Medulla oblongata (tissue), 1 donor: ENCODE data around the gene PALB2.

ENCODE experiments used
- DNase-seq: peaks from one replicate; pipeline ENCODE4 v3.0.0-alpha.2; 2015; ENCODE audit errors: extremely low spot score

Gene PALB2

DNA sequence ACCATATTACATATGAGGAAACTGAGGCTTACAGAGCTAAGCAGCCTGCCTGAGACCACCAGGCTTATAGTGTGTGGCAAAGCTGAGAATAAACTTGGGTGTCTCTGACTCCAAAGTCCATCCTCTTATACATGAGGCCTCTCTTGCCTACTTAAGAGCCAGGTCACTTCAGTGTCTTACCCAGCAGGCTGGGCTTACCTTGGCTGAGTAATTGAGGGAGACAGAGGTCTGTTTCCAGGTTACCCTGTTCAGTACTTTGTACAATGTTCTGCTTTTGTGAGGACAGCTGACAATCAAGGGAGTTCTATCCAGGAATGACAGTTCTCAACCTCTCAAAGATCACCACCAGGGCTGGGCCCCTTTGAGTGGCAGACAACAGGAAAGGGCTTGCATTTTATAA, 59.3 kb downstream of the PALB2 start:
- no peak for DNase-seq

DNA sequence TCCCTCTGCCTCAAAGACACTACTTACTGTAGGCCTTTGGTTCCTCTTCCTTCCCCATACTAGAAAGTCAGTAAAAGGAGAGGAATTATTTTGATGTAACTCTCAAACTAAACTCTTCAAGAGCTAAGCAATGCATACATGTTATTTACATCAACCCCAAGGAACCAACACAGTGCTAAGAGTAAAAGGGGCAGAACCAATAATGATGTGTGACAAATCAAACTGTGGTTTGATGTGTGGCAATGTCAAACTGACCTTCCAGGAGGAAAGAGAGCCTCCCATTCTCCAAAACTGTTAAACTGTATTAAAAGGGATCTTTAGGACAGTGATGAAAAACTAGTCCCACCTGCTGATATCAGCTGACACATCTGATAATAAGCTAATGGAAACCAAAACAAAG, 60.7 kb downstream of the PALB2 start:
- no peak for DNase-seq

DNA sequence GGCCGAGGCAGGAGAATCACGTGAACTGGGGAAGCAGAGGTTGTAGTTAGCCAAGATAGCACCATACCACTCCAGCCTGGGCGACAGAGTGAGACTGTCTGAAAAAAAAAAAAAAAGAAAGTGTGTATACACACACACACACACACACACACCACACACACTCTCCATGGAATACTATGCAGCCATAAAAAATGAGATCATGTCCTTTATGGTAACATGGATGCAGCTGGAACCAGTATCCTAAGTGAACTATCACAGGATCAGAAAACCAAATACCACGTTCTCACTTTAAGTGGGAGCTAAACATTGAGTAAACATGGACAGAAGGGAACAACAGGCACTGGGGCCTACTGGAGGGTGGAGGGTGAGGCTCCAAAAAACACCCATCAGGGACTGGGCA, 61.7 kb downstream of the PALB2 start:
- no peak for DNase-seq

DNA sequence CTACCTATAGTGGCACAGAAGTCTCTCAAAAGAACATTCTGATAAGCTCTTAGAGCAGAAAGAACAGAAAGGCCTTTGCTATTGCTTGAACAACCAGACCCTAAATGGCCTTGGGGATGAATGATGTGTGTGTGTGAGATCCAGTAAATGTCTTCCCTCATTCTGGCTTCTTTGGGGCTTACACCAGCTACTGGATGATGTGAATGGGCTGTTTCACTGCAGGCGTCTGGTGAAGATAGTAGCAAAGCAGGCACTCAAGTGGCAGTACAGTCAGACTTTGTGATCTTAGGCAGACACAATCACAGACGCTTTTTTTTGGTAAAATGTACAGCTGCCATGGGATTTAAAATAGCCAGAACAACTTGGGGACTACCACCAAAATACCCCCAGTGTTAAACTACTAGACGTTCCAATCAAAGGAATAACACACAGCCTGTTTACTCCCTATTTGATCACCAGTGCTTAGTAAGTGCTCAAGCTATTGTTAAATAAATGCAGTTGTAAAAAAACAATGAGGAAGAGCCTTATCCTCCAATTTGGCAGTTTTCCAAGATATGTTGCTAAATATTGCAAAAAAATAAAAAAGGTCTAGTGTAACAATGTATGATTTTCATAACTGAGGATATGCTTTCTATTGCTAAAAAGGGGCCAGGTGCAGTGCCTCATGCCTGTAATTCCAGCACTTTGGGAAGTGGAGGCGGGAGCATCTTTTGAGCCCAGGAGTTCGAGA, 62.8 kb downstream of the PALB2 start:
- peak; percentile 68 for DNase-seq

DNA sequence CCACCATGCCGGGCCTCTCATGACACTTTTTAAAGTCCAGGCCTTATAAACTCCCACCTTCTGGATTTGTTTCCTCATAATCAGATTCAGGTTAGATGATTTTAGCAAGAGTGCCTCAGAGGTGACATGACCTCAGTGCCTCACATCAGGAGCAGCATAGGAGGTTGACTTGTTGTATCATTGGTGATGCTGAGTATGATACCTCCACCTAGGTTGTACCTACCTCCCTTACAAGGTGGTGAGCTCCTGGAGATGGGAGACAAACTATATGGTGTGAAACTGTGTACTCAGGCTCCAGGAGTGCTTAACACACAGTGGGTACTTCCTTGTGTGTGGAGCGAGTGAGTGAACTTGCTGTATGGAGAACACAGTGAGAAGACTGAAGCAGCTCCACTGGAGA, 63.6 kb downstream of the PALB2 start:
- no peak for DNase-seq

DNA sequence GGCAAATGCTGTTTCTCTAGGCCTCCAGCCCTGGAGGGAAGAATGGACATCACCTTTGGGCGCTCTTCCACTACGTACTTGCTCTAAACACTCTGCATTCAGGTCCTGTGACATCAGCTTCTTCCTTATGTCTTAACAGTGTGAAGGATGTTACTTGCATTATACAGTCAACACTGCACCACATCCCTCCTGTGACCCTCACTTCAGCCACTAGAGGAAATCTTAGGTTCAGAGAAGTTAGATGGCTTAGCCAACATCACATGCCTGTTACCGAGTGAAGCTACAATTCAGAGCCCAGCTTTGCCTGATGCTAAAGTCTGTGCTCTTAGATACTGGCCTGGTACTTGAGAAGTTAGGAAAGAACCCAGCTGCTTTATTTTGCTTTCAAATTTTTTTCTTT, 65.3 kb downstream of the PALB2 start:
- no peak for DNase-seq

DNA sequence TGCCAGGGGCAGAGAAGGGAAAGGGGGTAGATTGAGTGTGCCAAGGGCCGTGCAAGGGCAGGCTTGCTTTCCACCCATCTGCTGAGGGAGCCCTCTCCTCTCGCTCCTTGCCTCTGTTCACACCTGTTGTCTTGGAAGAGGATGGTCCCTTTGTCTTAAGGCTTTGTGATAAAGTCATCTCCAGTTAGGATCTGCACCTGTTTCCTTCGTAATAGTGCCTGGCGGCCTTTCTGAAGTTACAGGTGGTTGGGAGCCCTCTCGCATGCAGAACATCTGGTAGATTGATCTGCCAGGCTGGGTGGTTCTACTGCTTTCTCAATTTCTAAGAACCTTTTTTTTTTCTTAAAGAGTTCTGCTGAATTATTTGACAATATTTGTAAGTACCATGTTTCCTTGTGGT, 67.3 kb downstream of the PALB2 start:
- DNase-seq, result no peak

DNA sequence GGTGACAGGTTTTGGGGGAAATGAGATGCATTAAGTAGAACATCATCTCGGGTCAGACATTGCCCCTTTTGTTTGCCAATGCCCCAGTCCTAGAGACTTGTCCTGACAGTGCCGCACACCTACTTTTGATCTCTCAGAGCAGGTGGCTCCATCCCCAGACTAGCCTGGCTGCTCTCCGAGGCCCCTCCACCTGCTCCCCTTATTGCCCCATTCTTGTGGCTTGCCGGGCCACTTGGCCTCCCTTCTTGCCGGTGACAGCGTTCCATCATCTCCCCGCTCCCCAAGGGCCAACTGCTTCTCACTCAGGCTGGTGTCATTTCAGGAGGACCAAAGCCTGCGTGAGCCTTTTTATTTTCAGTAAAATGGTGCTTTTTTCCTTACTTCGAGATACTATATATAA, 68.7 kb downstream of the PALB2 start:
- DNase-seq, result no peak

DNA sequence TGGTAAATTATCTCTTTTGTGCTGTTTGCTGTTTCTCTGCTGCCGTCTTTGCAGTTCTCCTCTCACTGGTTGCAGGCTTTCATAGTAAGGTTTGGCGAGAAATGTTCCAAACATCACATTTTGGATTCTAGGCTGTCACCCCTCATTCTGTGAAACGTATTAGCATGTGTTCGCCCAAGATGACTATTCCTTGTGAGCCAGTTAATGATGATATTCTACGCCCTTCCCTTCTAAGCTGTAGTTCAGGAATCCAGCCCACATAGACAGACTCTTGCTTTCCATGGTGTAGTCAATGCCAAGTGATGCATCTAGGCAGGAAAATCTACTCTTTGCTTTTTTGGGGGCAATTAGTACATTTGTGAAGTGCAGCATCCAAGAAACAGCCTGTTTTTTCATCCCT, 69.2 kb downstream of the PALB2 start:
- no peak for DNase-seq

DNA sequence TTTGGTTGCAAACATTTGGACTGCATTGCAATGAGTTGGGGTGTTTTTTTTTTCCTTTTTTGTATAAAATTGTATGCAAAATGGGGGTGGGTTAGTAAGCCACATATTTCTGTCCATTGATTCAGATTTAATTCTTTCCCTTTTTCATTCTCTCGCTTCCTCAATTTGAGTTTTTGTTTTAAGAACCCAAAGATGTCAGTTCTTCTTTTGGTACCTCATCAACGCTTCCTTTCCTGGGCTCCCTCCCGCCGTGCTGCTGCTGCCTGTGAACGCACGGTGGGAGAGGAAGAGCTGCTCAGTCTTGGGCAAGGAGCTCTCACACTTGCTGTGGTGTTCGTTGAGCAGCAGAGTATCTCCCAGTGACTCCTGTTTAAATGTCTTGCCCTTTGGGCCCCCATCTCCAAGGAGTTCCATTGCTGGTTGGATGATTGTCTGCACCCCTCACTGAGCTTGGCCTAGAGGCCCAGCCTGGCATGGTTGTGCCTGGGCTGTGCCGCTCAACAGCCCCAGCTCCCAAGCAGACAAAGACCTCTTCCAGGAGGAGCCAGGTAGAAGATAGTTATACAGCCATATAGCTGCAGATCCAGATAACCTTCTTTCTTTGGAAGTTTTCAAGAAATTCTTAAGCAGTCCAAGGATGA, 70.0 kb downstream of the PALB2 start:
- DNase-seq, result peak; percentile 60

DNA sequence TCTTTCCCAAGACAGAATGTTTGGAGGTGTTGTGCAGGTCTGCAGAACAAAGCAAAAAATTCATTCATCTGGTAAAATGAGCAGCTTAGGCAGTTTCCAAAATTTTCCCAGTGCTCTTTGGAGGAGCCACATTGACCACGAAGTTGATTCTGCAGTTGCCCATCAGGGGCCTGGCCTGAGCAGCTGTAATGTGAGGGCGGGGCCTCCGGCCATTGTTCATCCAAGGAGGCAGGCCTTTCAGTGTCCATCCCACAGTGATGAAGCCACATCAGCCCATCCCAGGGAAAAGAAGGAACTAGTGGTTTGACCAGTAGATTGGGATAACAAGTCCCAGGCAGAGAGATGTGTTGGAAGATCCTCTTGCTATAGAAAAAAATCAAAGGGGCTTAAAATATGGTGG, 73.5 kb downstream of the PALB2 start:
- no peak for DNase-seq

DNA sequence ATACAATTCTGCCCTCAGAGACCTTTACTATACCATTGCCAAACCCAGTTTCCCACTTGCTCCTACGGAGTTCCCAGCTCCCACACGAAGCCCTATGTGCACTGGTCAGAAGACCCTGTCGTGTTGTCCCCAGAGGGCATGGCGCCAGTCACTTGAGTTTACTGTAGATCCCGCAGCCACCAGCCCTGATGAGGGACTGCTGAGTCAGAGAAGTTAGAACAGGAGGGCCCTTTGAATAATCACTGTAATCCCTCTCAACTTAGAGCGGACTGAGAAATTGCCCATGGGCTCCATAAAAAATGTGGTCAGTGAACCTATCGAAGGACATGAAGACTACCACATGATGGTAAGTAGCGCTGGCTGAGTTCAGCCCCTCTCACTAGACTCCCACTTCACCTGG, 74.4 kb downstream of the PALB2 start:
- no peak for DNase-seq

DNA sequence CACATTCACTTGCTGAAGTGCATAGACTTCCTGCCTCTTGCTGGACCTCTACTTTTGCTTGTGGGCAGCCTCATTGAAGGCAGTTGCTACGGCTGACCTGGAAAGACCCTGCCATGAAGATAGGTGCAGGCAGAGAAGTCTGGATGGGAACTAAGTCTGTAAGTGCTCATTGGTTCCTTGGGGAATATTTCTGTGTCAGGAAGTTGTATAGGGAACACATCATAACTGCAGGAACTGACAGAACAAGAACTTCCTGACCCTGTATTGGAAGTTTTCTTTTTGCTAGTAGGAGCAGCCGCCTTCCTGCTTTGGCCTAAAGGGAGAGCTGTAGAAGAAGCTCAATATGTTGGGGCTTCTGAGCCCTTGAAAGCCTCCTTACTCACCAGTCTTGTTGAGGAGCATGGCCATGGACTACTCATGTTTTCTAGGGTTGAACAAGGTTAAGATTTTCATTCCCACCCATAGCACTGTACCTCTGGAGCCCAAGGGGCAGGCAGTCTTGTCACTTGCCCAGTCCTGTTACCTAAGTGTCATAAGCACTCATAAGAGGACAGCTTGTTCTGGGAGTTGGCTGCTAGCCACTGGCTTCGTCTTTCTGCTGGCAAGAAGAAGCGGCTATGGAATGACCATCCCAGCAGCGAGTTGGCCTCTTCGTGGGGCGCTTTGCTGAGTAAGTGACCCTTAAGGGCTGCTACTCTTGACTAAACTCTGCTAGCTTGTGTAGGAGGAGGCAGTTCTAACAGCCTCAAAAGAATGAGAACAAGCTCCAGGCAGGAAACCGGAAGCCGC, 76.3 kb downstream of the PALB2 start:
- peak; percentile 29 for DNase-seq

DNA sequence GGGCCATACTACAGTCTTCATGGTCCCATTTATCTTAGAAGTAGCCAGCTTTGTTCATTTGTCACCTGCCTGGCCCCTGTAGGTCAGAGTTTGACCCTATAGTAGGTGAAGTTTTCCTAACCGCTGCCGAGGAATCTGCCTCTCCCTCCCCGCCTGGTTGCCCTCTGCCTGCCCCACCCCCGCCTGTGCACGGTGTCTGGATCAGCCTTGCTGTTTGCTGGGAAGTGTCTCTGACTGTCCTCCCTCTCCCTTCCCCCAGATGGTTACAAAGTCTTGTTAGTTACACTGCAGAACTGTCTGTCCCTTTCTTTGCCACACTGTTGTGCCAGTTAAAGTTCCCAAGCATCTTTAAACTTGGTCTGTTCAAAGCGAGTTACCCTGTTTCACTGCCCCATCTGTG, 77.9 kb downstream of the PALB2 start:
- no peak for DNase-seq

DNA sequence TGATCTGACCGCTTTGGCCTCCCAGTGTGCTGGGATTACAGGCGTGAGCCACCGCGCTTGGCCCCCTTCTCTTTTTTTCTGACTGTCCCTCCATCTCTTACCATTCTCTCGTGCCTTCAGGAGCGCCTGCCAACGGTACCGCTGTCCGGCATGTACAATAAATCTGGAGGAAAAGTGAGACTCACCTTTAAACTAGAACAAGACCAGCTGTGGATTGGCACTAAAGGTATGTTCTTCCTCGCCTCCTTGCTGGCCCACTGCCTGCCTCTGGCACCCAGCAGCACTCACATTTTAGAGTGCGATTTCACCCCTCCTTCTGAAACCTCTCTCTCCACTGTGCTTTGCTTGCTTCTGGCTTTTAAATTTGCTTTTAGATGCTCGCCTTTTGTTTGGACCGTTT, 78.6 kb downstream of the PALB2 start:
- no peak for DNase-seq

DNA sequence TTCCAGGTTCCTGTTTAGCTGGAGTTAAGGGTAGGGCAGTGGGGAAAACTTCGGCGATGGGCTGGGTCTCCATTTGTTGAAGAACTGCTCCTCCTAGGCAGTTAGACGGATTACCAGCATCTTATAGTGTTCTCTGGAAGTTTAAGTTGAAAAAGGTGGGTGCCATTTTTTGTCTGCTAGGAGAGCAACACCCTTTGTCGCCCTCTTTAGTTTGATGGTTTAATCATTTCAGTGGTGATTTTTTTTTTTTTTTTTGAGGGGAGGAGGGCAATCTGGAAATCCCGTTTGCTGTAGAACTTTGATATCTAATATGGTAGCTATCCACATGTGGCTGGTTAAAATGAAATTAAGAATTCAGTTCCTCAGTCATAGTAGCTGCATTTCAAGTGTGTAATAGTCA, 79.5 kb downstream of the PALB2 start:
- no peak for DNase-seq

DNA sequence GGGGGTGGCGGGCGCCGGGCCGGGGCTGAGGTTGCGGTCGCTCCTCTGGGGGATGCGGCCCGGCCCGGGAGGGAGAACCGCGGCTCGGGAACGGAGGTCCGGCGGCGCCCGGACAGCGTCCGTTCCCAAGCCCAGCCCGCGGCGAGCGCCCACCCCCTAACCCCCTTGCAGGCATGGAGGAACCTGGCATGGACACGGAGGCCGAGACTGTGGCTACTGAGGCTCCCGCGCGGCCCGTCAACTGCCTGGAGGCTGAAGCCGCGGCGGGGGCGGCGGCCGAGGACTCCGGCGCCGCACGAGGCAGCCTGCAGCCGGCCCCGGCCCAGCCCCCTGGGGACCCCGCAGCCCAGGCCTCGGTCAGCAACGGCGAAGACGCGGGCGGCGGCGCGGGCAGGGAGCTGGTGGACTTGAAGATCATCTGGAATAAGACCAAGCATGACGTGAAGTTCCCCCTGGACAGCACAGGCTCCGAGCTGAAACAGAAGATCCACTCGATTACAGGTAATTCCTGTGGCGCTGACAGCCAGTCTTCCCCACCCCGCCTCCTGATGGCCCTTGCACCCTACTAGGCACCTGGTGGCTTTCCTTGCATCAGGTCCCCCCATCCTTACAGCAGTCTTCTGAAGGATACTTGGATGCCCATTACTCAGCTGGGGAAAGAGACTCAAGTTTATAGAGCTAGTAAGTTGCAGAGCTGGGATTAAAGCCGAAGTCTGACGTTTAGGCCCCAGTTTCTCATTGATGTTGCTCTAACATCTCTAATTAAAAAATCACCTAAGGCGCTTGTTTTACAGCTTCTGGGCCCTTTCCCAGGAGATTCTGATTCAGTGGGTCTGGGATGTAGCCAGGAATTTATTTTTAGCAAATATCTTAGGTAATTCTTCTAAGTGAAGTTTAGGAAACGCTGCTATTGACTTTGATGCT, 83.1 kb downstream of the PALB2 start:
- peak; percentile 9 for DNase-seq

DNA sequence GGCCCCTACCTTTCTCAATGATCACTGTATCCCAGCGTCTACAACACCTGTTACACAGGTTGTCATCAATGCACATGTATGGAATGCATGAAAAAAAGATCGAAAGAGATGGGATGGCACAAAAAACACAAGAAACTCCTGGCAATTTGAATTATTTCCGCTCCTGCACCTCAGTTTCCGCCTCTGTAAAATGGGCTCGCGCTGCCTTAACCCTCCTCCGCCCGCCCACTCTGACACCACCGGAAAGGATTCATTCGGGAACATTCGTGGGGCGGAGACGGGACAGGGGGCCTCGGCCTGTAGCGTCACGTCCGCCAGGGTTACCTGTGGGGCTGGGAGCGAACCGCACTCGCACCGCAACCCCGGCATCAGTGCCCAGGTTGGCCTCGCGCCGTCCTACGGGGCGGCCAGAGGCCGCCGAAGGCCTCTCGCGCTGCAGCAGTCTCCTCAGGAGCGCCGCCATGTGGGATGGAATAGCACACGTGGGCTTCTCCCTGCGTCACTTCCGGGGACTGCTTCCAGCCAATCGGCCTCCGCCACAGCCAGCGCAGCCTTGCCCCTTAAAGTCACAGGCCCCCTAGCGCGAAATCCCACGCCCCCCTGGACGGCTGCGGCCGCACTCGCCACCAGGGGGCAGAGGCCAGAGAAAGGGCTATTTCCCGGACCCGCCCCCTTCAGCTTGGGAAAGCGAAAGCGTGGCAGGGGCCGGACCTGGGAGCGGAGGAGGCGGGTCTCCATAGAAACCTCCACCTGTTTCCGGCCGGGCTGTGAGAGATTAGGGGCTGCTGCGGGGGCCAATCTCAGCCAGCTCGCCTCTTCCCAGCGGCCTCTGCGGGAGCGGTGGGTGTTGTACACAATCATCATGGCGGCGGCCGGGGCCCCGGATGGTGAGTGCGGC, 84.0 kb downstream of the PALB2 start, which contains the start of the genes EARS2 and UBFD1:
Gene EARS2 (minus strand): TSS at position 470 of the 898 bp plus-strand sequence. CDS start 7 bp downstream, at position 463.
Gene UBFD1 (plus strand): TSS at position 847 of the 898 bp plus-strand sequence. CDS start 16 bp downstream, at position 863.
- peak; percentile 98 for DNase-seq

DNA sequence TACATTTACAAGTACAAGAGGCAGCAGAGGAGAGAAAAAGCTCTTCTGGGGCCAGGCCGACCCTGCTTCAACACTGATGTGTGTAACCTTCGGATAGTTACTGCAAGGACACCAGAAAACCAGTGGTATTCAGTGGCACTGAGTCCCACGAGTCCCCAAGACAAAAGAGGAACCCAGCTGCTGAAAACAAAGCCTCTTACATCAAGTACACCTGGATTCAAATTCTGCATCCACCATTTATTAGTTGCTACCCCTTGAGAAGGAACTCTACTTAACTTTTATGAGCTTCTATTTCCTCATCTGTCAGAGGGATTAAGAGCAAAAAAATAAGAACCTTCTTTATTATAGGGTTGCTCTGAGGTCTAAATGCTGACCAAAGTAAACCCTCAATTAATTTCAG, 86.6 kb downstream of the PALB2 start:
- no peak for DNase-seq
